Neural progenitor cell (in vitro differentiated cells): ENCODE measurements around the gene ARF3.

Experiments used
- CTCF ChIP-seq: fragments of 200-600 bp; sonication (generic); IDR thresholded peaks from 2 replicates; pipeline ENCODE4 v1.5.1; 2017; ENCODE audit warnings: antibody characterized with exemption, mild to moderate bottlenecking
- EZH2 ChIP-seq: fragments of 200-600 bp; sonication (generic); IDR thresholded peaks from 2 replicates; pipeline ENCODE4 v1.6.1; 2017; ENCODE audit warnings: antibody characterized with exemption, mild to moderate bottlenecking, moderate library complexity

- TF ChIP-seq CTCF (no peak), EZH2 (no peak)
Measured at GRCh38 chr12:48927261-48927660, 30.0 kb downstream of the ARF3 start.
